SK-N-SH (cell line): ENCODE measurements around the gene IGF2BP2. TPM values are rescaled to one million over a fixed set of nuclear protein-coding genes. Genes with fewer than 3 reads are reported as not detected.

Source experiments
- CTCF ChIA-PET: fragments of 300-600, 350-600 bp; formaldehyde crosslinking; extraction: SDS; loops from one replicate; lab custom pipeline; 2021; lab: Yijun Ruan, JAX
- POLR2A ChIA-PET: fragments of 350-600 bp; sonication (Branson Sonifier 250); formaldehyde crosslinking; extraction: SDS; loops from one replicate; lab custom pipeline; 2020; ENCODE audit warnings: antibody characterized with exemption, inconsistent platforms; lab: Yijun Ruan, JAX
- DNase-seq: peaks from one replicate; pipeline ENCODE4 v3.0.0; 2012
- H2AFZ ChIP-seq: fragments of 200-600 bp; sonication (generic); 2 replicates; pipeline ENCODE4 v1.8.1; 2016; ENCODE audit warnings: antibody characterized with exemption, mild to moderate bottlenecking, low read depth
- H3F3A ChIP-seq: fragments of 200-600 bp; sonication (generic); replicated peaks from 2 replicates; pipeline ENCODE3; 2016; ENCODE audit warnings: antibody characterized with exemption, mild to moderate bottlenecking; ENCODE audit not compliant: insufficient read depth
- H3K27ac ChIP-seq, 2 experiments: fragments of 200-500 bp in 1 of 2; fragments of 200-600 bp in 1 of 2; sonication (Bioruptor generic) in 1 of 2; sonication (generic), shearing (Covaris generic) in 1 of 2; 2 replicates each; pipeline versions ENCODE4 v1.5.1 to v1.6.1; 2014 to 2016; ENCODE audit warnings: low read depth in 2 of 2, inconsistent platforms in 1 of 2, low read length in 1 of 2, mild to moderate bottlenecking in 1 of 2, mixed read lengths in 1 of 2
- H3K27me3 ChIP-seq: fragments of 200-600 bp; sonication (generic), shearing (Covaris generic); 2 replicates; pipeline ENCODE4 v1.6.1; 2016; ENCODE audit warnings: mixed run types; ENCODE audit not compliant: insufficient read depth
- H3K36me3 ChIP-seq, 2 experiments: fragments of 200-500 bp in 1 of 2; fragments of 200-600 bp in 1 of 2; sonication (Bioruptor generic) in 1 of 2; sonication (generic) in 1 of 2; replicated peaks in 1 of 2; 2 replicates each; pipeline versions ENCODE3 to v1.5.1; 2014 to 2016; ENCODE audit warnings: low read length in 1 of 2, mild to moderate bottlenecking in 1 of 2; ENCODE audit not compliant: insufficient read depth in 2 of 2, control insufficient read depth in 1 of 2
- H3K4me1 ChIP-seq, 2 experiments: fragments of 200-500 bp in 1 of 2; fragments of 200-600 bp in 1 of 2; sonication (Bioruptor generic) in 1 of 2; sonication (generic), shearing (Covaris generic) in 1 of 2; 2 replicates each; pipeline versions ENCODE4 v1.5.1 to v1.6.1; 2014 to 2016; ENCODE audit warnings: low read depth in 1 of 2, low read length in 1 of 2, mixed run types in 1 of 2; ENCODE audit not compliant: insufficient read depth in 2 of 2, control insufficient read depth in 1 of 2
- H3K4me2 ChIP-seq: fragments of 200-600 bp; sonication (generic), shearing (Covaris generic); 2 replicates; pipeline ENCODE4 v1.6.1; 2017; ENCODE audit warnings: mixed run types
- H3K4me3 ChIP-seq, 2 experiments: fragments of 200-500 bp in 1 of 2; fragments of 200-600 bp in 1 of 2; sonication (Bioruptor generic) in 1 of 2; sonication (generic), shearing (Covaris generic) in 1 of 2; 2 replicates each; pipeline versions ENCODE4 v1.5.1 to v1.8.1; 2014 to 2016; ENCODE audit warnings: low read depth in 2 of 2, inconsistent platforms in 1 of 2, low read length in 1 of 2, mild to moderate bottlenecking in 1 of 2, mixed read lengths in 1 of 2, moderate library complexity in 1 of 2
- H3K79me2 ChIP-seq: fragments of 200-600 bp; sonication (generic); 2 replicates; pipeline ENCODE4 v1.8.1; 2017; ENCODE audit warnings: mild to moderate bottlenecking; ENCODE audit not compliant: insufficient read depth
- H3K9ac ChIP-seq: fragments of 200-600 bp; sonication (generic); 2 replicates; pipeline ENCODE4 v1.6.1; 2017; ENCODE audit warnings: mixed run types
- H3K9me2 ChIP-seq: fragments of 200-600 bp; sonication (generic); 2 replicates; pipeline ENCODE4 v1.6.1; 2017; ENCODE audit warnings: mixed run types
- H3K9me3 ChIP-seq: fragments of 200-600 bp; sonication (generic); 2 replicates; pipeline ENCODE4 v1.6.1; 2017; ENCODE audit warnings: mixed run types, mild to moderate bottlenecking, moderate library complexity
- H4K20me1 ChIP-seq: fragments of 200-600 bp; sonication (generic); 2 replicates; pipeline ENCODE4 v1.6.1; 2017; ENCODE audit warnings: mild to moderate bottlenecking, mixed run types; ENCODE audit not compliant: insufficient read depth
- ELF1 ChIP-seq: IDR thresholded peaks from 2 replicates; pipeline ENCODE4 v1.4.0; 2012
- EZH2phosphoT487 ChIP-seq: fragments of 200-600 bp; sonication (generic); IDR thresholded peaks from 2 replicates; pipeline ENCODE4 v1.6.1; 2017; ENCODE audit warnings: low read depth, mixed run types, mild to moderate bottlenecking, antibody characterized with exemption, moderate library complexity, borderline replicate concordance
- FOSL2 ChIP-seq: IDR thresholded peaks from 2 replicates; pipeline ENCODE4 v1.4.0; 2012; ENCODE audit warnings: low read depth, mild to moderate bottlenecking, moderate library complexity, borderline replicate concordance
- FOXJ3 ChIP-seq: sonication (generic); formaldehyde crosslinking; IDR thresholded peaks from 2 replicates; pipeline ENCODE4 v1.5.1; 2020; ENCODE audit warnings: mild to moderate bottlenecking, missing genetic modification reagents
- GABPA ChIP-seq: IDR thresholded peaks from 2 replicates; pipeline ENCODE4 v1.4.0; 2012; ENCODE audit warnings: low read depth, mild to moderate bottlenecking
- GATA2 ChIP-seq: sonication (generic); formaldehyde crosslinking; IDR thresholded peaks from 2 replicates; pipeline ENCODE4 v1.5.0; 2020; ENCODE audit warnings: mild to moderate bottlenecking, missing genetic modification reagents
- NRF1 ChIP-seq: IDR thresholded peaks from 2 replicates; pipeline ENCODE4 v1.6.1; 2012; ENCODE audit warnings: low read depth, mild to moderate bottlenecking, low read length
- POLR2AphosphoS5 ChIP-seq: IDR thresholded peaks from 2 replicates; pipeline ENCODE4 v1.6.1; 2012; ENCODE audit warnings: low read depth, low read length
- RAD21 ChIP-seq: IDR thresholded peaks from 2 replicates; pipeline ENCODE4 v1.6.1; 2012; ENCODE audit warnings: mild to moderate bottlenecking, low read length
- RFX5 ChIP-seq: IDR thresholded peaks from 2 replicates; pipeline ENCODE4 v1.6.1; 2012; ENCODE audit warnings: mild to moderate bottlenecking, improper control_type of control experiment, low read length
- SIN3A ChIP-seq: IDR thresholded peaks from 2 replicates; pipeline ENCODE4 v1.6.1; 2012; ENCODE audit warnings: low read depth, mild to moderate bottlenecking, low read length, moderate library complexity, borderline replicate concordance
- SMC3 ChIP-seq: IDR thresholded peaks from 2 replicates; pipeline ENCODE4 v1.6.1; 2012; ENCODE audit warnings: low read depth, low read length, improper control_type of control experiment
- TAF1 ChIP-seq: IDR thresholded peaks from 2 replicates; pipeline ENCODE4 v1.6.1; 2012; ENCODE audit warnings: low read depth, mild to moderate bottlenecking, low read length, moderate library complexity, borderline replicate concordance
- TCF12 ChIP-seq: IDR thresholded peaks from 2 replicates; pipeline ENCODE4 v1.4.0; 2012
- YY1 ChIP-seq: IDR thresholded peaks from 2 replicates; pipeline ENCODE4 v1.4.0; 2012; ENCODE audit warnings: low read depth, mild to moderate bottlenecking
- WGBS: methylation state at CpG from one replicate; pipeline ENCODE4 v1.1.6; 2017; ENCODE audit warnings: low lambda C conversion rate; 5-methylcytosine and 5-hydroxymethylcytosine counted together
- polyA plus RNA-seq, 3 experiments: library from polyadenylated mRNA; depleted of rRNA; stranded (reverse); fragments of >200 nt; gene quantifications; 2 replicates each; pipeline ENCODE4 v1.2.3, GENCODE V29; 2012
- TF ChIP-seq, protein P1 (sequence below): IDR thresholded peaks from 2 replicates; pipeline ENCODE4 v1.6.1; 2012; ENCODE audit warnings: mild to moderate bottlenecking, low read depth, low read length, moderate library complexity
- TF ChIP-seq, protein P2 (sequence below): IDR thresholded peaks from 2 replicates; pipeline ENCODE4 v1.4.0; 2012; ENCODE audit warnings: low read depth, borderline replicate concordance
- TF ChIP-seq, protein P3 (sequence below): IDR thresholded peaks from 2 replicates; pipeline ENCODE4 v1.4.0; 2012; ENCODE audit warnings: low read depth, borderline replicate concordance
- TF ChIP-seq, protein P4 (sequence below): IDR thresholded peaks from 2 replicates; pipeline ENCODE4; 2012

The IGF2BP2 gene
- polyA plus RNA-seq, 1 of the 3 experiments (the other 2 are of a cell fraction): 5.4 TPM

DNA sequence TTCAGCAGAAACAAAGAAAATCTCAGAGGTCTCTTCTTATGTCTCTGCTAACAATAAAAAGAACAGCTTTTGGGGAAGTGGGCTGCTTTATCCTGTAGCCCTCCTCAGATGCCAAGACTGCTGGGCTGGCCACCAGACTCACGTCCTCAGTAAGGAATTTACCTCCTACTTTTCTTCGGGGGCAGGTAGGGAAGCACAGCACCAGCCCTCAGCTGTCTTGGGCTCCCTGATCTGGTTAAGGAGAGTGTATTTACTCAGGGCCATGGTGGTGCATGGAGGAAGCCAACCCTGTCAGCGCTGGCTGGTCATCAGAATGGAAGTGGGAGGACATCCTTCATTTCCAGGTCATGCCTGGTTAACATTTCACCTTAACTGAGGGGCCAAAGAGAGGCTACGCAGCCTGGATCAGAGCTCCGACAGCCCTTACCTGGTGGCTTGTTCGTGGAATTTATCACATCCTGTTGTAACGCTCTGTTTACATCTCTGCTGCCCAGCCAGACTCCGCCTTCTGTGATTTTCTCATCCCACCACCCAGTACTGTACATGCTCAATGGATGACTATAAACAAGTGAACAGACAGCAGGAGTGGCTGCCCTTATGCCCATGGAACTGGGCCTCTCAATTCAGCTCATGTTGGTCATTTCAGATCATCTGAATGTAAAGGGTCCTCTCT, 108.3 kb downstream of the IGF2BP2 start (continued):
- TF ChIP-seq, protein P1, sequence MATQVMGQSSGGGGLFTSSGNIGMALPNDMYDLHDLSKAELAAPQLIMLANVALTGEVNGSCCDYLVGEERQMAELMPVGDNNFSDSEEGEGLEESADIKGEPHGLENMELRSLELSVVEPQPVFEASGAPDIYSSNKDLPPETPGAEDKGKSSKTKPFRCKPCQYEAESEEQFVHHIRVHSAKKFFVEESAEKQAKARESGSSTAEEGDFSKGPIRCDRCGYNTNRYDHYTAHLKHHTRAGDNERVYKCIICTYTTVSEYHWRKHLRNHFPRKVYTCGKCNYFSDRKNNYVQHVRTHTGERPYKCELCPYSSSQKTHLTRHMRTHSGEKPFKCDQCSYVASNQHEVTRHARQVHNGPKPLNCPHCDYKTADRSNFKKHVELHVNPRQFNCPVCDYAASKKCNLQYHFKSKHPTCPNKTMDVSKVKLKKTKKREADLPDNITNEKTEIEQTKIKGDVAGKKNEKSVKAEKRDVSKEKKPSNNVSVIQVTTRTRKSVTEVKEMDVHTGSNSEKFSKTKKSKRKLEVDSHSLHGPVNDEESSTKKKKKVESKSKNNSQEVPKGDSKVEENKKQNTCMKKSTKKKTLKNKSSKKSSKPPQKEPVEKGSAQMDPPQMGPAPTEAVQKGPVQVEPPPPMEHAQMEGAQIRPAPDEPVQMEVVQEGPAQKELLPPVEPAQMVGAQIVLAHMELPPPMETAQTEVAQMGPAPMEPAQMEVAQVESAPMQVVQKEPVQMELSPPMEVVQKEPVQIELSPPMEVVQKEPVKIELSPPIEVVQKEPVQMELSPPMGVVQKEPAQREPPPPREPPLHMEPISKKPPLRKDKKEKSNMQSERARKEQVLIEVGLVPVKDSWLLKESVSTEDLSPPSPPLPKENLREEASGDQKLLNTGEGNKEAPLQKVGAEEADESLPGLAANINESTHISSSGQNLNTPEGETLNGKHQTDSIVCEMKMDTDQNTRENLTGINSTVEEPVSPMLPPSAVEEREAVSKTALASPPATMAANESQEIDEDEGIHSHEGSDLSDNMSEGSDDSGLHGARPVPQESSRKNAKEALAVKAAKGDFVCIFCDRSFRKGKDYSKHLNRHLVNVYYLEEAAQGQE: no peak
- TF ChIP-seq SIN3A: no peak
- no peak for TF ChIP-seq SMC3
- no peak for TF ChIP-seq RAD21
- TF ChIP-seq, protein P2, sequence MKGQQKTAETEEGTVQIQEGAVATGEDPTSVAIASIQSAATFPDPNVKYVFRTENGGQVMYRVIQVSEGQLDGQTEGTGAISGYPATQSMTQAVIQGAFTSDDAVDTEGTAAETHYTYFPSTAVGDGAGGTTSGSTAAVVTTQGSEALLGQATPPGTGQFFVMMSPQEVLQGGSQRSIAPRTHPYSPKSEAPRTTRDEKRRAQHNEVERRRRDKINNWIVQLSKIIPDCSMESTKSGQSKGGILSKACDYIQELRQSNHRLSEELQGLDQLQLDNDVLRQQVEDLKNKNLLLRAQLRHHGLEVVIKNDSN: no peak
- TF ChIP-seq FOXJ3 (CRISPR knock-in tag): no peak
- TF ChIP-seq, all 33 proteins: peak for 0

DNA sequence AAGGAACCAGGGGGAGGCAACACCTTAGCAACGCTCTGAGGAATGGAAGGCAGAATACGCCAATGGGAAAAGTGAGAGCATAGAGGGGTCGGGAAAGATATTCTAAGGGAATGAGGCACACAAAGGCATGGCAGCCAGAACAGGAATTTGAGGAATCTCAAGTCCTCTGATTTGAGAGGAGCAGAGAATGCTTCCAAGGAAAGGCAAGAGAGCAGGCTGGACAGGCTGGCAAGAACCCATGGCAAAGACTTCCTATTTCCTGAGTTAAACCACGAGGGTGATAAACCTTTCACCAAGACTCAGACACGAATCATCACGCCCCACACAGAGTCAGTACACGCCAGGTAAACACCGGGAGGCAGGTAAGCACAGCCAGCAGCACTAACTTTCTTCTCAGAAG, 109.8 kb downstream of the IGF2BP2 start:
- peaks cover 99% of the 10 kb centered on the region for H3K79me2 ChIP-seq
- no peak overlapping the region for H3K9ac ChIP-seq
- peak overlapping the region; percentile 59 for H3K4me2 ChIP-seq
- H3K27ac ChIP-seq: peak overlapping the region in 1 of 2 experiments; percentile 83; a peak in 2 of 4 replicates
- H3K36me3 ChIP-seq: no peaks in the 10 kb centered on the region
- peaks cover 27% of the 10 kb centered on the region for H4K20me1 ChIP-seq
- H3K4me3 ChIP-seq: no peak overlapping the region
- H3K4me1 ChIP-seq: peaks cover 9 to 55% of the 10 kb centered on the region in 2 experiments; a peak in 3 of 4 replicates
- H3F3A ChIP-seq: peaks cover 38% of the 10 kb centered on the region
- CTCF ChIA-PET: interaction anchor here (1.4 kb wide), 1 partner anchor 38 kb away, joined by 4 read pairs; no protein-coding TSS in a partner anchor
- H3K9me2 ChIP-seq: no peaks in the 10 kb centered on the region
- no peak for DNase-seq
- H3K9me3 ChIP-seq: no peaks in the 10 kb centered on the region
- POLR2A ChIA-PET: no interaction called here
- no peak overlapping the region for H2AFZ ChIP-seq
- 30% methylated on average over 8 of the region's 8 CpGs for WGBS
- no peaks in the 10 kb centered on the region for H3K27me3 ChIP-seq
- TF ChIP-seq FOXJ3 (CRISPR knock-in tag) (no peak), POLR2AphosphoS5 (0 out of 2 replicates have a peak, but pooled peaks have one; percentile 18), FOSL2 (0 out of 2 replicates have a peak, but pooled peaks have one; percentile 8), EZH2phosphoT487 (no peak), ELF1 (peak; percentile 26; the same call in 1 of the 2 replicates), YY1 (peak; percentile 21; the same call in 1 of the 2 replicates), RFX5 (no peak), GATA2 (CRISPR knock-in tag) (no peak), GABPA (no peak), TAF1 (no peak), NRF1 (no peak), TCF12 (peak; percentile 44)
- TF ChIP-seq, protein P1: no peak
- TF ChIP-seq, protein P3, sequence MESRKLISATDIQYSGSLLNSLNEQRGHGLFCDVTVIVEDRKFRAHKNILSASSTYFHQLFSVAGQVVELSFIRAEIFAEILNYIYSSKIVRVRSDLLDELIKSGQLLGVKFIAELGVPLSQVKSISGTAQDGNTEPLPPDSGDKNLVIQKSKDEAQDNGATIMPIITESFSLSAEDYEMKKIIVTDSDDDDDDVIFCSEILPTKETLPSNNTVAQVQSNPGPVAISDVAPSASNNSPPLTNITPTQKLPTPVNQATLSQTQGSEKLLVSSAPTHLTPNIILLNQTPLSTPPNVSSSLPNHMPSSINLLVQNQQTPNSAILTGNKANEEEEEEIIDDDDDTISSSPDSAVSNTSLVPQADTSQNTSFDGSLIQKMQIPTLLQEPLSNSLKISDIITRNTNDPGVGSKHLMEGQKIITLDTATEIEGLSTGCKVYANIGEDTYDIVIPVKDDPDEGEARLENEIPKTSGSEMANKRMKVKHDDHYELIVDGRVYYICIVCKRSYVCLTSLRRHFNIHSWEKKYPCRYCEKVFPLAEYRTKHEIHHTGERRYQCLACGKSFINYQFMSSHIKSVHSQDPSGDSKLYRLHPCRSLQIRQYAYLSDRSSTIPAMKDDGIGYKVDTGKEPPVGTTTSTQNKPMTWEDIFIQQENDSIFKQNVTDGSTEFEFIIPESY: no peak
- TF ChIP-seq, protein P4, sequence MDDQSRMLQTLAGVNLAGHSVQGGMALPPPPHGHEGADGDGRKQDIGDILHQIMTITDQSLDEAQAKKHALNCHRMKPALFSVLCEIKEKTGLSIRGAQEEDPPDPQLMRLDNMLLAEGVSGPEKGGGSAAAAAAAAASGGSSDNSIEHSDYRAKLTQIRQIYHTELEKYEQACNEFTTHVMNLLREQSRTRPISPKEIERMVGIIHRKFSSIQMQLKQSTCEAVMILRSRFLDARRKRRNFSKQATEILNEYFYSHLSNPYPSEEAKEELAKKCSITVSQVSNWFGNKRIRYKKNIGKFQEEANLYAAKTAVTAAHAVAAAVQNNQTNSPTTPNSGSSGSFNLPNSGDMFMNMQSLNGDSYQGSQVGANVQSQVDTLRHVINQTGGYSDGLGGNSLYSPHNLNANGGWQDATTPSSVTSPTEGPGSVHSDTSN: 0 out of 2 replicates have a peak, but pooled peaks have one; percentile 21
